ENCODE data around the gene APOBR. TPM values are rescaled to one million over a fixed set of nuclear protein-coding genes. Genes with fewer than 3 reads are reported as not detected.

The APOBR gene
- total and polyA plus RNA-seq, 2 of the 13 experiments (the other 11 are each of a cell fraction or from before 2014, with no cell fraction given): 0.03 TPM; not detected in 1

- no peak for FAIRE-seq
- H3K27me3 ChIP-seq (ENCODE audit: control insufficient read depth in 1 of 2, insufficient read depth in 2 of 2, low read length in 2 of 2): no peaks in the 10 kb centered on the region
- no peaks in the 10 kb centered on the region for H4K20me1 ChIP-seq (ENCODE audit: insufficient read depth, low read length)
- H3K9ac ChIP-seq (ENCODE audit: insufficient read depth, low read depth, low read length): no peak overlapping the region
- H3K36me3 ChIP-seq (replicated peaks in 1 of 2; ENCODE audit: control insufficient read depth in 1 of 2, insufficient read depth in 2 of 2, low read length in 2 of 2): peaks cover 0 to 3% of the 10 kb centered on the region in 2 experiments; a peak in 1 of 5 replicates
- in situ Hi-C loops (cut with HindIII; ENCODE audit: extremely low pct_ligation_motif_present, low pct_unique_long_range_greater_than_20kb) (no loop called here), intact Hi-C loops (cut with micrococcal nuclease; ENCODE audit: unreplicated experiment) (loop anchor here (10.0 kb wide), 1 partner anchor 74 kb away; the partner anchor contains the start of gene SULT1A1)
- no peak for DNase-seq (ENCODE audit: low spot score)
- ChIA-PET POLR2A (interaction anchor here (1.0 to 3.7 kb wide), 9 partner anchors 8 to 69 kb away, joined by 3 to 19 read pairs (median 7); partner anchors contain the start of genes CLN3, SGF29, SULT1A1 and SULT1A2), CTCF (ENCODE audit: low intra/inter-chr PET ratio, low total read pairs) (no interaction called here)
- H3K9me3 ChIP-seq (ENCODE audit: low read length): no peaks in the 10 kb centered on the region
- no peak overlapping the region for H2AFZ ChIP-seq (ENCODE audit: low read length)
- H3K79me2 ChIP-seq (ENCODE audit: insufficient read depth, low read length): peaks cover 12% of the 10 kb centered on the region
- H3K4me3 ChIP-seq (replicated peaks in 1 of 3; ENCODE audit: insufficient read depth in 1 of 3, low read depth in 2 of 3, low read length in 3 of 3): no peak overlapping the region
- no peak for ATAC-seq
- H3K4me1 ChIP-seq (ENCODE audit: insufficient read depth, low read length): peaks cover 78% of the 10 kb centered on the region
- H3K4me2 ChIP-seq (ENCODE audit: low read depth, low read length): no peak overlapping the region
- no TSS peak for BruUV-seq (replicated peaks)
- 75% methylated on average over 3 of the region's 3 CpGs for WGBS (ENCODE audit: low lambda C conversion rate)
- no peak overlapping the region for H3K27ac ChIP-seq (ENCODE audit: extremely low read length, insufficient read depth, low read length)
- TF ChIP-seq ZNF275 (CRISPR knock-in tag; IDR thresholded peaks at IDR 0.05; ENCODE audit: borderline replicate concordance) (no peak), HOXA5 (CRISPR knock-in tag; IDR thresholded peaks at IDR 0.05) (0 out of 2 replicates have a peak, but pooled peaks have one; percentile 5), BRCA1 (CRISPR knock-in tag; IDR thresholded peaks at IDR 0.05) (0 out of 2 replicates have a peak, but pooled peaks have one; percentile 25), ZNF224 (CRISPR knock-in tag; IDR thresholded peaks at IDR 0.05) (no peak), ZBTB21 (CRISPR knock-in tag; IDR thresholded peaks at IDR 0.05) (no peak), ZNF543 (CRISPR knock-in tag; IDR thresholded peaks at IDR 0.05) (0 out of 2 replicates have a peak, but pooled peaks have one; percentile 5), ZNF709 (CRISPR knock-in tag; IDR thresholded peaks at IDR 0.05) (no peak), ZNF766 (CRISPR knock-in tag; IDR thresholded peaks at IDR 0.05; ENCODE audit: borderline replicate concordance) (0 out of 2 replicates have a peak, but pooled peaks have one; percentile 11), ZNF256 (CRISPR knock-in tag; conservative IDR thresholded peaks at IDR 0.05) (0 out of 2 replicates have a peak, but pooled peaks have one; percentile 15), ZNF75D (CRISPR knock-in tag; IDR thresholded peaks at IDR 0.05; ENCODE audit: borderline replicate concordance) (no peak), ZNF597 (CRISPR knock-in tag; IDR thresholded peaks at IDR 0.05) (no peak), DRAP1 (CRISPR knock-in tag; IDR thresholded peaks at IDR 0.05) (no peak), ZBTB46 (CRISPR knock-in tag; IDR thresholded peaks at IDR 0.05; ENCODE audit: borderline replicate concordance) (no peak), TCF7L2 (IDR thresholded peaks at IDR 0.05; ENCODE audit: low read depth, low read length) (no peak), STAT6 (CRISPR knock-in tag; IDR thresholded peaks at IDR 0.05; ENCODE audit: borderline replicate concordance) (no peak), CCDC6 (CRISPR knock-in tag; IDR thresholded peaks at IDR 0.05) (0 out of 2 replicates have a peak, but pooled peaks have one; percentile 34), ZMAT5 (CRISPR knock-in tag; IDR thresholded peaks at IDR 0.05; ENCODE audit: borderline replicate concordance, low read depth) (no peak)
Observed at GRCh38 chr16:28540346-28540745, 45.9 kb downstream of the APOBR start.

Measured in HepG2 (cell line).